ENCODE results near the gene NPVF.

Gene NPVF

GRCh38 chr7:25228386-25228785 lies at the start of gene NPVF:
NPVF (minus strand) TSS chr7:25228486; CDS start chr7:25228439, 47 bp downstream.
- DNase-seq (ENCODE audit: low read depth in 4 of 4, low spot score in 1 of 4) = no peak

GRCh38 chr7:25272265-25272664 lies 44.0 kb upstream of the NPVF start:
- DNase-seq (ENCODE audit: low read depth in 4 of 4, low spot score in 1 of 4) = no peak

GRCh38 chr7:25263337-25263736 lies 35.1 kb upstream of the NPVF start:
- DNase-seq (ENCODE audit: low read depth in 4 of 4, low spot score in 1 of 4) = no peak

- DNase-seq (ENCODE audit: low read depth in 4 of 4, low spot score in 1 of 4) = no peak
Measured at GRCh38 chr7:25262586-25262985, 34.3 kb upstream of the NPVF start.

GRCh38 chr7:25261545-25262140 lies 33.4 kb upstream of the NPVF start:
- no peak for DNase-seq (ENCODE audit: low read depth in 4 of 4, low spot score in 1 of 4)

- no peak for DNase-seq (ENCODE audit: low read depth in 4 of 4, low spot score in 1 of 4)
Measured at GRCh38 chr7:25260862-25261494, 32.7 kb upstream of the NPVF start.

GRCh38 chr7:25259487-25260243 lies 31.4 kb upstream of the NPVF start:
- DNase-seq (ENCODE audit: low read depth in 4 of 4, low spot score in 1 of 4) = peak; percentile 26 to 48 (median 29)

- DNase-seq (ENCODE audit: low read depth in 4 of 4, low spot score in 1 of 4) = no peak
Measured at GRCh38 chr7:25256333-25256819, 28.1 kb upstream of the NPVF start.

- no peak for DNase-seq (ENCODE audit: low read depth in 4 of 4, low spot score in 1 of 4)
Measured at GRCh38 chr7:25255611-25256332, 27.5 kb upstream of the NPVF start.

- no peak for DNase-seq (ENCODE audit: low read depth in 4 of 4, low spot score in 1 of 4)
Measured at GRCh38 chr7:25254604-25255003, 26.3 kb upstream of the NPVF start.

- DNase-seq (ENCODE audit: low read depth in 4 of 4, low spot score in 1 of 4) = no peak
Measured at GRCh38 chr7:25253714-25254113, 25.4 kb upstream of the NPVF start.

GRCh38 chr7:25250386-25250785 lies 22.1 kb upstream of the NPVF start:
- no peak for DNase-seq (ENCODE audit: low read depth in 4 of 4, low spot score in 1 of 4)

- DNase-seq (ENCODE audit: low read depth in 4 of 4, low spot score in 1 of 4) = no peak
Measured at GRCh38 chr7:25249772-25250171, 21.5 kb upstream of the NPVF start.

GRCh38 chr7:25246306-25246705 lies 18.0 kb upstream of the NPVF start:
- no peak for DNase-seq (ENCODE audit: low read depth in 4 of 4, low spot score in 1 of 4)

GRCh38 chr7:25244254-25245033 lies 16.2 kb upstream of the NPVF start:
- no peak for DNase-seq (ENCODE audit: low read depth in 4 of 4, low spot score in 1 of 4)

GRCh38 chr7:25242678-25243077 lies 14.4 kb upstream of the NPVF start:
- DNase-seq (ENCODE audit: low read depth in 4 of 4, low spot score in 1 of 4) = no peak

GRCh38 chr7:25240896-25241295 lies 12.6 kb upstream of the NPVF start:
- no peak for DNase-seq (ENCODE audit: low read depth in 4 of 4, low spot score in 1 of 4)

GRCh38 chr7:25240340-25240739 lies 12.1 kb upstream of the NPVF start:
- DNase-seq (ENCODE audit: low read depth in 4 of 4, low spot score in 1 of 4) = no peak

- no peak for DNase-seq (ENCODE audit: low read depth in 4 of 4, low spot score in 1 of 4)
Measured at GRCh38 chr7:25239888-25240287, 11.6 kb upstream of the NPVF start.

GRCh38 chr7:25238066-25238725 lies 9.9 kb upstream of the NPVF start:
- no peak for DNase-seq (ENCODE audit: low read depth in 4 of 4, low spot score in 1 of 4)

All from stimulated activated CD4-positive, alpha-beta T cell treated with anti-CD3 and anti-CD28 coated beads, Interleukin-1b, Interleukin-23, amount 100 ng/mL, for 24 hours (primary cell).